ENCODE measurements around the gene ASZ1.
A peak's percentile ranks its signal among the peaks of the same experiment; 100 is the strongest.

The ASZ1 gene

DNA sequence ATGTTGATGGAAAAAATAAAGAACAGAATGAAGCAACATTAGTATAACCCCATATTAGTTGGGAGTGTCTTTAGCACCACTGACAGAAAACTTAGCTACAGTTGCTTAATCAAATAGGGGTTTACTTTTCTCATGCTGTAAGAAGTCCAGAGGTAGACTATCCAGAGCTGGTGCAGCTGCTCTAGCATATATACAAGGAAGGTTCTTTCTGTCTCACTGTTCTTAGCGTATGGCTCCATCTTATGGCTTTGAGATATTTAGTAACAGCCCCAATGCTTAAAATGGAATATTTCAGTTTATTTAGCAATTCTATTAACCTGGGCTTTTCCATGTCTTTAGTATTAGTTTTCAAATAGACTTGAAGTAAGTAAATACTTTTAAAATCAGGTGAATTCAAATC, 89.3 kb downstream of the ASZ1 start:
- DNase-seq (ENCODE audit: low read depth): no peak

DNA sequence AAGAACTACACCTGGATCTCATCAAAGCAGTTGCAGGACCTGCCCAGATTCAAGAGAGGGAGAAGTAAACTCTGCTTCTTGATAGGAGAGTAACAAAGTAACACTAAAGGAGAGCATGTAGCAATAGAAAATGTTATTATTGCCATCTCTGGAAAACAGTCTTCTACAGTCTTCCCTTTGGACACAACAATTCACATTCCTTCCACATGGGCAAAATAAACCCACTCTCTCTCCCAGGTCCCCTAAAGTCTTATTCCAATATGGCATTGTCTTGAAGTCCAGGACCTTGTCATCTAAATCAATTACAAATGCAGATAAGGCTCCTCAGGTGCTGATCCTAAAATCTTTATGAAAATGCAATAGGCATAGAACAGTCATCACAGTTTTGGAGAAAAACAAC, 94.1 kb downstream of the ASZ1 start:
- DNase-seq (ENCODE audit: low read depth): no peak

DNA sequence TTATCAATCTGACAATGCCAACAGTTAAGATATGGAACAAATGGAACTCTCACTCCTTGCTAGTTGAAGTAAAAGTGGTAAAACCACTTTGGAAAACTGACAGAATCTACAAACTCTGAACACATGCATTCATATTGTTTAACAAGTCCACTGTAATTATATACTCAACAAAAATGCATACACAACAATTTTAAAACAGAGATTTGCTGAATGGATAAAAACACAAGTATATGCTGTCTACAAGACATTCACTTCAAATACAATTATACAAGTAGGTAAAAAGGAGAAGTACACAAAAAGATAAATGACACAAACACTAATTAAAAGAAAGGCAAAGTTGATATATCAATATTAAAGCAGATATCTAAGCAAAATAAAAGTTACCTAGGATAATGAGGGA, 95.3 kb downstream of the ASZ1 start:
- DNase-seq (ENCODE audit: low read depth): no peak

DNA sequence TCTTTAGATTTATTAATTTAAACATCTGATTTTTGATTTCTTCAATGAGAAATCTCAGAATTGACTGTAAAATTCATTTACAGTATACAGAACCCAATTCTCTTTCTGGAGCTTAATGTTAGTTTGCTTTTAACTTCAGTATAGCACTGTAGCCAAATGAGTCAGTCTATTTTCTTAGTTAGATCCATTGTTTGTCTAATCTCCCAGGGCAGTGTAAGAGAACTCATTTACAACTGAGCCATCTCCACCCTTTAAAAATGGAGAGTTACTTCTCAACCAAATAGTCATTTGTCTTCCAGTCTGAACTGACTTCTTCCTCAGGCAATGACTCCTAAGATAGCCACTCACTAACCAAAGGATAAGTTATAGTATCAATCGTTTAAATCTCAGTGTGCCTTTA, 101.5 kb downstream of the ASZ1 start:
- DNase-seq (ENCODE audit: low read depth): no peak

DNA sequence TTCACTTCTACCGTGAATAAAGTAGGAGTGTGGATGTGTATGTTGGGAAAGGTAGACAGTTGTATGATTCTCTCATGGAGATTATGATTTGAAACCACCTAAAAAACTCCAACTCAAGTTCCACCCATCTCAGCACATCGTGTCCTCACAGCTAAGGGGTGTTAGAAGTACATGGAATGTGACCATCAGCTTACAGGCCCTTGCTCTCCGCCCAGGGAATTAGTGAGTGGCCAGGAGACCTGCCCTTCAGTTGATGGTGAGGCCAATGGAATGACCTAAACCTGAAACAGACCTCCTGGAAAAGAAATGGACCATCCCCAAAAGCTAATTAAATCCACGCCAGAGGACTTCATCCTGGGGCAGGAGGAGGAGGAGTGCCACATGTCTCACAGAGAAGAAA, 102.3 kb downstream of the ASZ1 start:
- DNase-seq (ENCODE audit: low read depth): no peak

DNA sequence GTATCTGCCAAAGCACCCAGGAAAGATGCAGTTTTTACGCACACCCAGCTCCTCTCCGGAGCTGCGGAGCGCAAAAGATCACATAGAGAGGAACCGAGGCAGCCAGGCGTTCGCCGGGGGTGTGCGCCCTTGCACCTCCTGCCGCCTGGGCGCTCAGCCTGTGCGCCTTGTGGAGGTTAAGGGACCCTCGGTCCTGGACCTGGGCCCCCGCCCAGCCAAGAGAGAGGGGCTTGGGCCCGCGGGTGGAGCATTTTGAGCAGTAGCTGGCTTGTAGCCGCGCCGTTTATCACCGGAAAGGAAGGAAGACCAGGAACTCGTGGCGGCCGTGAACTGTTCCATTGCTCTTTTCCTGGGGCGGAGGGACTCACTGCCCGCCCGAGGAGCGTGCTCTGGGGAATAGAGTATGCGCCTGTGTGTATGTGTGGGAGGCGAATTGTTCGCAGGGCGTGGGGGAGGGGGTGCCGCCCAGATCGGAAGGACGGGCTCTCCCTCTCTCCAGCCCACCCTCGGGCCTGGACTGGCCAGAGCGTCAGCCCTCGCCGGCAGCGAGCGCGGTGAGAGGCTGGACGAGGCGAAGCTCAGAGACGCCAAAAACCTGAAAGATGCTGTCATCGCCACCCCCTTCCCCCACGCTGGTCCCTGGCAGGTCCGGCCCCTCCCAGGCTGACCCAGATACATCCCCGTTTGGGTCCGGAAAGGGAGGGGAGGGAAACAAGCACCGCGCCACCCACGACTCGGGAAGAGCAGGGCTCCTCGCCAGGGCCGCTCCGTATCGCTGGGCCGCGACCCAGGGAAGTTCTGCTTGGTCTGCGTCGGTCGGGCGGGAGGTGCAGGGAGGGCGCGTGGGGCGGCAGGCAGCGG, 103.2 kb downstream of the ASZ1 start:
- no peak for DNase-seq (ENCODE audit: low read depth)

DNA sequence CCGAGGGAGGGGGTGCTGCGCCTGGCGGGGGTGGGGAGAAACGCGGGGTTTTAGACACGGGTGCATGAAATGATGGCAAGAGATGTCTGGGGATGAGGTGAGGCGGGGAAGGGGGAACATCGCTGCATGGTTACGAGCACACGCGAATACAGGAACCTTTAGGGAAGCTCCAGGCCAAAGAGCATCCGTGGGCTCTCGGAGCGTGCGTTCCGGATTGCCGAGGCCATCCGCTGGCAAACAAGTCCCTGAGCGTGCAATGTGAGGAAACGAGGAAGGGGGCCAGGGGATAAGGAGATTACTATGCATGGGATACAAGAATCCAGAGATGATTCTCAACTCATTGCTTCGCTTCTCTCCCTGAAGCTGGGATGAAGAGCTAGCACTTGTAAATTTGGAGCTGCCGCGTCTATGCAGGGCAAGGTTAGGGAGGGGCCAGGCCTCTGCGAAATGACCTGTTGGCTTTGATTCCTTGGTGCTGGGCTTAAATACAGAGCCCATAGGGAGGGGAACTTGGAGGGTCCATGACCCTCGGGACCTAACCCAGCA, 103.9 kb downstream of the ASZ1 start:
- peak; percentile 2 for DNase-seq (ENCODE audit: low read depth)

DNA sequence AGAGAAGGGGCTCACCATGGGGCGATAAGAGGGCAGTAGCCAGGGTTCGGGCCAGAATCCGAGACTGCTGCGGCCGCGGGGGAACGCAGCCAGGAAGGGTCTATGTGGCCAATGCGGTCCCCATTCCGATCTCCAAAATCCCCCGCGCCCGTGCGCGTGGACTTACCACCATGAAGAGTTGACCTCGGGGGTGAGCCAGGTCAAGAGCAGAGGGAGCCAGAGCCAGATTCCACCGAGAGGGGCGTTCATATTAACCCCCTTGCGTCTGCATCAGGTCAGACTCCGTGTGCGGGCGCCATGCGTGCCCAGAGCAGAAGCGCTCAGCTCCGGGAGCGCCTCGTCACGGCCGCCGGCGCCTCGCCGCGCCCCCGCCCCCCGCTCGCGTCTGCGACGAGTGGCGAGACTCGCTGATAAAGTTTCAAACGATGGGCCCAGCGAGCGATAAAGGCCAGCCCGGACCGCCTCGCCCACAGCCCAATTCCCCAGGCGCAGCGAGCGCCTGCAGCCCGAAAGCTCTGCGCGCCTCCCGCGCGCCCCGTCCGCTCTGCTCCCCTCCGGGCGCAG, 104.5 kb downstream of the ASZ1 start, which contains the start of gene WNT2:
WNT2 (minus strand) TSS at position 318 of the 564 bp plus-strand sequence; CDS start at position 249, 69 bp downstream.
- DNase-seq (ENCODE audit: low read depth): no peak

DNA sequence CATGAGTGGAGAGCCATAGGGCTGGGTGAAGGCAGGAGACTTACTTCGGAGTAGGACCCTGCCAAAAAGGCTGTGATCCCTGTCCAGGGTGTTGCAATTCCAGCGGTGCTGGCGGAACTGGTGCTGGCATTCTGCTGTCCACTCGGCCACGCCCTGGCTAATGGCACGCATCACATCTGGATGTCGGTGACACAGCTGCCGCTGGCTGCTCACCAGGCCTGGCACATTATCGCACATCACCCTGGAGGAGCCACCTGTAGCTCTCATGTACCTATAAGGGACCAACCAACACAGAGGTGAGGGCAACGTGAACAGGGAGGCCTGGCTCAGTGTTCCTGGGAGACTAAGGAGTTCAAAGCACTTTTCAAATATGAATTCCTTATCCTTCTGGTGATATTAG, 106.8 kb downstream of the ASZ1 start:
- no peak for DNase-seq (ENCODE audit: low read depth)

DNA sequence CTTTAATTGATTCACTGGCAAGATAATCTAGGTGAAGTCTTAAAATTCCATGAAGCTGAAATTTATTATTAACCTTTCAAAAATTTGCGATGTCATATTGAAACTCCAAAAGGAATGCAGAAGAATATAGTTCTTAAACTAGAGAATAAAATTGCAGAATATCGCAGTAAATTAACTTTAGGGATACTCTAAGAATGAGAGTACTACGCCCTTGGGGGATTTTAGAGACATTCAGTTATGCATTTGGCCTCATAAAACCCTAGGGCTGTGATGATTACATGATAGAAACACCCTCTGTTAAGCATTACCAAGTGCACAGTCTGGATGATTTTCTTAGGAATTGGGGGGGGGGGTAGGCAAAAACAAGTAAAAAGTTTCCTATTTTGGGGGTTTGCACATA, 108.1 kb downstream of the ASZ1 start:
- DNase-seq (ENCODE audit: low read depth): no peak

DNA sequence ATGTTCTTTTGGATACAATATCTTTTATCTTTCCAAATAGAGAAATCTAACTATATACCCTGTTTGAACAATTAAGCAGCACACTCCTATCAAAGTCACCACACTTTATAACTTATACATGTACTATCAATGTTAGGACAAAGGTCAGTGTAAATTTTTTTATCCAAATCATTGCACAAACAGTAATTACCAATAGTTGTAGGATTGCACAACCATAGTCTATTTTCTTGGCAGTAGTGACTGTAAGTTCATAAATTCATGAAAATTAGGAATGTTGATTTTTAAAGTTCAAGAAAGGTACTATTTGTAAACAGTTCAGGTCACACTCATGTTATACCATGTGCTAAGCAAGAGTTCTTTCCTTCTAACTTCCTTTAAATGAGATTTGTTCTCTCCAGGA, 113.7 kb downstream of the ASZ1 start:
- DNase-seq (ENCODE audit: low read depth): no peak

All from HS-5 (cell line).